GM23248 (cell line): Measurements from ENCODE around the gene FAM131B. TPM values are rescaled to one million over a fixed set of nuclear protein-coding genes. Genes with fewer than 3 reads are reported as not detected.

ENCODE experiments used
- DNase-seq: peaks from one replicate; pipeline ENCODE4 v3.0.0-alpha.2; 2015
- H2AFZ ChIP-seq: fragments of 200-600 bp; sonication (generic); 2 replicates; pipeline ENCODE4 v1.6.1; 2016; ENCODE audit warnings: antibody characterized with exemption
- H3F3A ChIP-seq: fragments of 200-600 bp; sonication (generic); 2 replicates; pipeline ENCODE4 v1.6.1; 2016; ENCODE audit warnings: mild to moderate bottlenecking, antibody characterized with exemption, mixed run types; ENCODE audit not compliant: insufficient read depth
- H3K27ac ChIP-seq: fragments of 200-600 bp; sonication (generic); 2 replicates; pipeline ENCODE4 v1.5.1; 2016; ENCODE audit warnings: mild to moderate bottlenecking
- H3K27me3 ChIP-seq: fragments of 200-600 bp; sonication (generic); replicated peaks from 2 replicates; pipeline ENCODE4 v1.6.1; 2016; ENCODE audit warnings: mild to moderate bottlenecking; ENCODE audit not compliant: insufficient read depth
- H3K36me3 ChIP-seq: fragments of 200-600 bp; sonication (generic); 2 replicates; pipeline ENCODE4 v1.6.1; 2016; ENCODE audit warnings: low read depth, mild to moderate bottlenecking
- H3K4me1 ChIP-seq: fragments of 200-600 bp; sonication (generic); 2 replicates; pipeline ENCODE4 v1.6.1; 2016; ENCODE audit warnings: mild to moderate bottlenecking; ENCODE audit not compliant: insufficient read depth
- H3K4me2 ChIP-seq: fragments of 200-600 bp; sonication (generic); one replicate; pipeline ENCODE4 v1.6.1; 2016; ENCODE audit warnings: mild to moderate bottlenecking; ENCODE audit not compliant: unreplicated experiment
- H3K4me3 ChIP-seq: fragments of 200-600 bp; sonication (generic); 2 replicates; pipeline ENCODE4 v1.5.1; 2016; ENCODE audit warnings: mild to moderate bottlenecking
- H3K79me2 ChIP-seq: fragments of 200-600 bp; sonication (generic); 2 replicates; pipeline ENCODE4 v1.6.1; 2016; ENCODE audit warnings: mild to moderate bottlenecking; ENCODE audit not compliant: insufficient read depth
- H3K9ac ChIP-seq: fragments of 200-600 bp; sonication (generic); 2 replicates; pipeline ENCODE4 v1.6.1; 2016; ENCODE audit warnings: mild to moderate bottlenecking
- H3K9me2 ChIP-seq: fragments of 200-600 bp; sonication (generic); 2 replicates; pipeline ENCODE4 v1.6.1; 2016; ENCODE audit warnings: mixed run types, mild to moderate bottlenecking, moderate library complexity; ENCODE audit not compliant: insufficient read depth
- H3K9me3 ChIP-seq: fragments of 200-600 bp; sonication (generic); one replicate; pipeline ENCODE4 v1.6.1; 2017; ENCODE audit warnings: low read depth
- H4K20me1 ChIP-seq: fragments of 200-600 bp; sonication (generic); 2 replicates; pipeline ENCODE4 v1.6.0; 2016; ENCODE audit not compliant: insufficient read depth
- EZH2 ChIP-seq: fragments of 200-600 bp; sonication (generic); IDR thresholded peaks from 2 replicates; pipeline ENCODE4 v1.6.1; 2018; ENCODE audit warnings: antibody characterized with exemption, mild to moderate bottlenecking; ENCODE audit not compliant: insufficient read depth, poor library complexity, severe bottlenecking
- EZH2phosphoT487 ChIP-seq: fragments of 200-600 bp; sonication (generic); IDR thresholded peaks from 2 replicates; pipeline ENCODE4 v1.6.1; 2018; ENCODE audit warnings: antibody characterized with exemption, moderate library complexity, mild to moderate bottlenecking, low read depth; ENCODE audit not compliant: insufficient read depth
- WGBS, 2 experiments: methylation state at CpG; one replicate each; pipeline ENCODE4 v1.1.6; 2015 to 2017; ENCODE audit warnings: low lambda C conversion rate in 2 of 2, low coverage in 1 of 2; ENCODE audit errors: missing lambda C conversion rate in 2 of 2; 5-methylcytosine and 5-hydroxymethylcytosine counted together
- in situ Hi-C: fragments of 300-500 bp; cut with MboI; formaldehyde crosslinking; loops from 2 replicates; pipeline ENCODE4 v1.15.0; 2020
- polyA plus RNA-seq: library from polyadenylated mRNA; unstranded; fragments of >200 nt; fragmentation: Nextera tagmentation; extraction: Ambion mirVana; gene quantifications from 2 replicates; pipeline ENCODE4 v1.2.1, GENCODE V29; 2016
- total RNA-seq: library from RNA; depleted of rRNA; stranded (reverse); fragments of >200 nt; shearing (Covaris generic); gene quantifications from 2 replicates; pipeline ENCODE4 v1.2.3, GENCODE V29; 2014

The FAM131B gene
- total and polyA plus RNA-seq, 2 experiments from 2014 or later, result 0.50 to 3.0 TPM

- Histone ChIP-seq H3K27ac (no peak overlapping the region), H3K4me2 (no peak overlapping the region), H3F3A (no peaks in the 10 kb centered on the region), H3K27me3 (no peaks in the 10 kb centered on the region), H3K9me2 (no peaks in the 10 kb centered on the region), H3K4me3 (no peak overlapping the region), H3K36me3 (no peaks in the 10 kb centered on the region), H2AFZ (no peak overlapping the region), H3K9ac (no peak overlapping the region), H3K79me2 (no peaks in the 10 kb centered on the region), H3K4me1 (no peaks in the 10 kb centered on the region), H3K9me3 (no peaks in the 10 kb centered on the region), H4K20me1 (no peaks in the 10 kb centered on the region)
- DNase-seq, result no peak
- in situ Hi-C loops, result no loop called here
- TF ChIP-seq EZH2phosphoT487, result no peak
- TF ChIP-seq EZH2, result no peak
- whole genome bisulfite sequencing, 2 experiments, result 55 to 58% methylated on average over 2 of the region's 2 CpGs
Observed at GRCh38 chr7:143325240-143325639, 37.3 kb downstream of the FAM131B start.

- no peak overlapping the region for H2AFZ ChIP-seq
- H3K27ac ChIP-seq, result no peak overlapping the region
- WGBS, 2 experiments, result 66 to 78% methylated on average over 9 to 12 of the region's 12 CpGs
- H3K36me3 ChIP-seq, result no peaks in the 10 kb centered on the region
- no peak overlapping the region for H3K9ac ChIP-seq
- no peak overlapping the region for H3K4me2 ChIP-seq
- no peaks in the 10 kb centered on the region for H3F3A ChIP-seq
- no peaks in the 10 kb centered on the region for H3K27me3 ChIP-seq
- H3K9me3 ChIP-seq, result no peaks in the 10 kb centered on the region
- no peaks in the 10 kb centered on the region for H3K79me2 ChIP-seq
- TF ChIP-seq EZH2, result no peak
- no peak for TF ChIP-seq EZH2phosphoT487
- no peak overlapping the region for H3K4me3 ChIP-seq
- H3K9me2 ChIP-seq, result no peaks in the 10 kb centered on the region
- no peaks in the 10 kb centered on the region for H3K4me1 ChIP-seq
- DNase-seq, result no peak
- in situ Hi-C loops, result no loop called here
- H4K20me1 ChIP-seq, result no peaks in the 10 kb centered on the region
Observed at GRCh38 chr7:143323653-143324052, 38.9 kb downstream of the FAM131B start.

- H3K9me3 ChIP-seq, result no peaks in the 10 kb centered on the region
- H3K4me2 ChIP-seq, result no peak overlapping the region
- H4K20me1 ChIP-seq, result no peaks in the 10 kb centered on the region
- TF ChIP-seq EZH2, result no peak
- no peak for TF ChIP-seq EZH2phosphoT487
- H2AFZ ChIP-seq, result no peak overlapping the region
- WGBS, 2 experiments, result 75 to 81% methylated on average over 23 of the region's 23 CpGs
- no peaks in the 10 kb centered on the region for H3K4me1 ChIP-seq
- no peak for DNase-seq
- H3K9me2 ChIP-seq, result no peaks in the 10 kb centered on the region
- H3K79me2 ChIP-seq, result no peaks in the 10 kb centered on the region
- in situ Hi-C loops, result no loop called here
- H3K9ac ChIP-seq, result no peak overlapping the region
- H3K27me3 ChIP-seq, result no peaks in the 10 kb centered on the region
- H3K4me3 ChIP-seq, result no peak overlapping the region
- H3K27ac ChIP-seq, result no peak overlapping the region
- no peaks in the 10 kb centered on the region for H3K36me3 ChIP-seq
- H3F3A ChIP-seq, result no peaks in the 10 kb centered on the region
Observed at GRCh38 chr7:143322760-143323633, 39.5 kb downstream of the FAM131B start.

- no peaks in the 10 kb centered on the region for H3K36me3 ChIP-seq
- DNase-seq, result peak; percentile 35
- no peaks in the 10 kb centered on the region for H4K20me1 ChIP-seq
- WGBS, 2 experiments, result 78 to 82% methylated on average over 4 of the region's 4 CpGs
- in situ Hi-C loops, result no loop called here
- no peak overlapping the region for H3K4me2 ChIP-seq
- no peak overlapping the region for H3K27ac ChIP-seq
- no peak overlapping the region for H2AFZ ChIP-seq
- no peaks in the 10 kb centered on the region for H3K4me1 ChIP-seq
- no peak overlapping the region for H3K4me3 ChIP-seq
- H3K9ac ChIP-seq, result no peak overlapping the region
- no peak for TF ChIP-seq EZH2
- TF ChIP-seq EZH2phosphoT487, result no peak
- H3F3A ChIP-seq, result no peaks in the 10 kb centered on the region
- no peaks in the 10 kb centered on the region for H3K79me2 ChIP-seq
- no peaks in the 10 kb centered on the region for H3K27me3 ChIP-seq
- H3K9me3 ChIP-seq, result no peaks in the 10 kb centered on the region
- H3K9me2 ChIP-seq, result no peaks in the 10 kb centered on the region
Observed at GRCh38 chr7:143321734-143322133, 40.8 kb downstream of the FAM131B start.
